Endothelial cell of umbilical vein (primary cell): ENCODE results near the gene OTUD7B. TPM values are rescaled to one million over a fixed set of nuclear protein-coding genes. Genes with fewer than 3 reads are reported as not detected.
A peak's percentile ranks its signal among the peaks of the same experiment; 100 is the strongest.

ENCODE experiments used
- BruUV-seq: library from RNA; stranded (reverse); fragments of 400-500 nt; replicated peaks from 2 replicates; lab custom pipeline; 2021; lab: Mats Ljungman, UMichigan
- CTCF ChIA-PET: fragments of 300-600, 350-600 bp; sonication (Branson Sonifier 250); formaldehyde crosslinking; loops from one replicate; lab custom pipeline; 2021; ENCODE audit warnings: antibody characterized with exemption, inconsistent platforms; lab: Charles Lee
- POLR2A ChIA-PET: fragments of 300-600, 350-600 bp; sonication (Branson Sonifier 250); formaldehyde crosslinking; loops from one replicate; lab custom pipeline; 2021; ENCODE audit warnings: antibody characterized with exemption, inconsistent platforms; lab: Charles Lee
- DNase-seq: peaks from one replicate; pipeline ENCODE4 v3.0.0-alpha.2; 2011; ENCODE audit warnings: low read depth, low spot score
- FAIRE-seq: peaks from 2 replicates; lab custom pipeline; 2011; peaks lifted over from hg19 to GRCh38; lab: Jason Lieb, UNC
- H2AFZ ChIP-seq: 2 replicates; pipeline ENCODE4 v1.6.0; 2012; ENCODE audit warnings: low read depth, low read length, control low read depth, inconsistent platforms
- H3K27ac ChIP-seq: 2 replicates; pipeline ENCODE4 v1.5.1; 2011; ENCODE audit warnings: low read depth, mild to moderate bottlenecking, control low read depth, low read length, moderate library complexity; ENCODE audit not compliant: insufficient read depth
- H3K27me3 ChIP-seq, 2 experiments: 2 replicates each; pipeline versions ENCODE4 v1.6.0 to v1.6.1; 2011; ENCODE audit warnings: low read length in 2 of 2, mixed read lengths in 1 of 2; ENCODE audit not compliant: control insufficient read depth in 2 of 2, insufficient read depth in 2 of 2
- H3K36me3 ChIP-seq, 2 experiments: 2 replicates in 1 of 2; 3 replicates in 1 of 2; pipeline ENCODE4 v1.5.1; 2011; ENCODE audit warnings: low read length in 2 of 2, mild to moderate bottlenecking in 1 of 2, moderate library complexity in 1 of 2; ENCODE audit not compliant: control insufficient read depth in 2 of 2, insufficient read depth in 2 of 2; ENCODE audit errors: extremely low read depth in 1 of 2
- H3K4me1 ChIP-seq: 3 replicates; pipeline ENCODE4 v1.5.1; 2011; ENCODE audit warnings: mild to moderate bottlenecking, low read length; ENCODE audit not compliant: control insufficient read depth, insufficient read depth; ENCODE audit errors: extremely low read depth
- H3K4me2 ChIP-seq: 2 replicates; pipeline ENCODE4 v1.6.1; 2011; ENCODE audit warnings: low read length, control low read depth, mixed read lengths; ENCODE audit not compliant: insufficient read depth
- H3K4me3 ChIP-seq, 3 experiments: fragments of 200-600 bp in 1 of 3; sonication (generic), shearing (Covaris generic) in 1 of 3; replicated peaks in 1 of 3; 2 replicates each; pipeline ENCODE4 v1.5.1; 2011 to 2016; ENCODE audit warnings: control low read depth in 3 of 3, low read length in 3 of 3, mild to moderate bottlenecking in 2 of 3, inconsistent platforms in 1 of 3, low read depth in 1 of 3, moderate library complexity in 1 of 3; ENCODE audit not compliant: insufficient read depth in 1 of 3
- H3K79me2 ChIP-seq: 2 replicates; pipeline ENCODE4 v1.6.0; 2012; ENCODE audit warnings: low read length, inconsistent platforms; ENCODE audit not compliant: control insufficient read depth, insufficient read depth
- H3K9ac ChIP-seq: replicated peaks from 2 replicates; pipeline ENCODE3; 2011; ENCODE audit warnings: low read length, control low read depth; ENCODE audit not compliant: insufficient read depth; ENCODE audit errors: extremely low read depth
- H3K9me1 ChIP-seq: replicated peaks from 3 replicates; pipeline ENCODE4 v1.6.0; 2011; ENCODE audit warnings: mild to moderate bottlenecking, low read length; ENCODE audit not compliant: control insufficient read depth, insufficient read depth; ENCODE audit errors: extremely low read depth
- H3K9me3 ChIP-seq: replicated peaks from 2 replicates; pipeline ENCODE4 v1.5.1; 2012; ENCODE audit warnings: low read length, inconsistent platforms; ENCODE audit not compliant: control insufficient read depth, insufficient read depth
- H4K20me1 ChIP-seq: replicated peaks from 2 replicates; pipeline ENCODE3; 2011; ENCODE audit warnings: mild to moderate bottlenecking, low read length; ENCODE audit not compliant: control insufficient read depth, insufficient read depth; ENCODE audit errors: extremely low read depth
- EZH2 ChIP-seq: IDR thresholded peaks from 2 replicates; pipeline ENCODE4 v1.6.1; 2012; ENCODE audit warnings: borderline replicate concordance, low read depth, mild to moderate bottlenecking, moderate library complexity, low read length, inconsistent platforms; ENCODE audit not compliant: severe bottlenecking
- FOS ChIP-seq: IDR thresholded peaks from 2 replicates; pipeline ENCODE4 v1.6.1; 2011; ENCODE audit warnings: mild to moderate bottlenecking, low read length, moderate library complexity, borderline replicate concordance; ENCODE audit not compliant: insufficient read depth
- GATA2 ChIP-seq: IDR thresholded peaks from 2 replicates; pipeline ENCODE4 v1.7.0; 2011; ENCODE audit warnings: low read depth, mild to moderate bottlenecking, moderate library complexity, mixed read lengths, low read length; ENCODE audit not compliant: insufficient read length, insufficient read depth
- JUN ChIP-seq: IDR thresholded peaks from 2 replicates; pipeline ENCODE4 v1.6.1; 2011; ENCODE audit warnings: borderline replicate concordance, low read depth; ENCODE audit not compliant: insufficient read length, insufficient read depth
- MYC ChIP-seq: IDR thresholded peaks from one replicate; pipeline ENCODE4 v1.6.1; 2011; ENCODE audit warnings: mild to moderate bottlenecking, low read depth, low read length
- POLR2A ChIP-seq: IDR thresholded peaks from 2 replicates; pipeline ENCODE4 v1.6.1; 2012; ENCODE audit warnings: low read depth, mild to moderate bottlenecking, control low read depth, low read length
- POLR2AphosphoS5 ChIP-seq: IDR thresholded peaks from 2 replicates; pipeline ENCODE4 v1.6.1; 2012; ENCODE audit warnings: low read depth, mild to moderate bottlenecking, control low read depth, low read length, moderate library complexity; ENCODE audit not compliant: insufficient read depth
- dilution Hi-C: fragments of 300-500 bp; cut with MboI; formaldehyde crosslinking; loops from one replicate; pipeline ENCODE4 v1.15.0; 2019; ENCODE audit warnings: low sequenced_read_pairs; ENCODE audit not compliant: extremely low pct_ligation_motif_present
- intact Hi-C: fragments of 100-400 bp; cut with micrococcal nuclease; formaldehyde crosslinking; loops from one replicate; pipeline ENCODE4 v1.10.0; 2022
- polyA plus RNA-seq, 4 experiments: library from polyadenylated mRNA; depleted of rRNA in 3 of 4; stranded (reverse) in 3 of 4; unstranded in 1 of 4; fragments of >200 nt; gene quantifications; 2 replicates each; pipeline versions ENCODE4 v1.2.1 to v1.2.3, GENCODE V29; 2011 to 2012; ENCODE audit warnings: missing spikeins in 1 of 4
- total RNA-seq: library from RNA; stranded (reverse); gene quantifications from 2 replicates; pipeline ENCODE4 v1.2.3, GENCODE V29; 2021
- TF ChIP-seq, protein P1 (sequence below), 2 donors: IDR thresholded peaks; 1 replicate in 1 of 2; 2 replicates in 1 of 2; pipeline ENCODE4 v1.5.1; 2011; ENCODE audit warnings: low read length in 2 of 2, mild to moderate bottlenecking in 2 of 2, moderate library complexity in 2 of 2, control low read depth in 1 of 2, inconsistent platforms in 1 of 2, low read depth in 1 of 2; ENCODE audit not compliant: insufficient read depth in 1 of 2; ENCODE audit errors: extremely low read depth in 1 of 2
- TF ChIP-seq, protein P2 (sequence below): IDR thresholded peaks from 2 replicates; pipeline ENCODE4 v1.6.1; 2011; ENCODE audit not compliant: insufficient read depth, insufficient read length

The OTUD7B gene
- total and polyA plus RNA-seq, 2 donors (not counting 3 experiments of a cell fraction or from before 2014, with no cell fraction given): 4.3 to 22.8 TPM

- FAIRE-seq (no peak), DNase-seq (peak; percentile 51)
- Histone ChIP-seq H2AFZ (no peak overlapping the region), H3K27me3 (no peaks in the 10 kb centered on the region), H3K9me1 (no peaks in the 10 kb centered on the region), H3K9me3 (no peaks in the 10 kb centered on the region), H3K4me1 (peaks cover 8% of the 10 kb centered on the region), H3K27ac (no peak overlapping the region), H4K20me1 (peaks cover 2% of the 10 kb centered on the region), H3K9ac (peak overlapping the region; percentile 9), H3K79me2 (peaks cover 53% of the 10 kb centered on the region), H3K36me3 (peaks cover 0 to 2% of the 10 kb centered on the region in 2 experiments), H3K4me3 (no peak overlapping the region), H3K4me2 (peak overlapping the region; percentile 12)
- POLR2A ChIA-PET: no interaction called here
- dilution Hi-C loops (no loop called here), intact Hi-C loops (no loop called here)
- CTCF ChIA-PET: interaction anchor here (0.6 to 1.3 kb wide), 4 partner anchors 9 to 74 kb away, joined by 4 to 6 read pairs (median 4); no protein-coding TSS in a partner anchor
- TF ChIP-seq EZH2: no peak
- TF ChIP-seq POLR2AphosphoS5: no peak
- no peak for TF ChIP-seq GATA2
- TF ChIP-seq, protein P1, sequence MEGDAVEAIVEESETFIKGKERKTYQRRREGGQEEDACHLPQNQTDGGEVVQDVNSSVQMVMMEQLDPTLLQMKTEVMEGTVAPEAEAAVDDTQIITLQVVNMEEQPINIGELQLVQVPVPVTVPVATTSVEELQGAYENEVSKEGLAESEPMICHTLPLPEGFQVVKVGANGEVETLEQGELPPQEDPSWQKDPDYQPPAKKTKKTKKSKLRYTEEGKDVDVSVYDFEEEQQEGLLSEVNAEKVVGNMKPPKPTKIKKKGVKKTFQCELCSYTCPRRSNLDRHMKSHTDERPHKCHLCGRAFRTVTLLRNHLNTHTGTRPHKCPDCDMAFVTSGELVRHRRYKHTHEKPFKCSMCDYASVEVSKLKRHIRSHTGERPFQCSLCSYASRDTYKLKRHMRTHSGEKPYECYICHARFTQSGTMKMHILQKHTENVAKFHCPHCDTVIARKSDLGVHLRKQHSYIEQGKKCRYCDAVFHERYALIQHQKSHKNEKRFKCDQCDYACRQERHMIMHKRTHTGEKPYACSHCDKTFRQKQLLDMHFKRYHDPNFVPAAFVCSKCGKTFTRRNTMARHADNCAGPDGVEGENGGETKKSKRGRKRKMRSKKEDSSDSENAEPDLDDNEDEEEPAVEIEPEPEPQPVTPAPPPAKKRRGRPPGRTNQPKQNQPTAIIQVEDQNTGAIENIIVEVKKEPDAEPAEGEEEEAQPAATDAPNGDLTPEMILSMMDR (IDR thresholded peaks at IDR 0.05; ENCODE audit: extremely low read depth in 1 of 2, insufficient read depth in 1 of 2, low read depth in 1 of 2, low read length in 2 of 2): no peak
- TF ChIP-seq FOS: no peak
- TF ChIP-seq, protein P2, sequence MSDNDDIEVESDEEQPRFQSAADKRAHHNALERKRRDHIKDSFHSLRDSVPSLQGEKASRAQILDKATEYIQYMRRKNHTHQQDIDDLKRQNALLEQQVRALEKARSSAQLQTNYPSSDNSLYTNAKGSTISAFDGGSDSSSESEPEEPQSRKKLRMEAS: no peak
- TF ChIP-seq JUN: no peak
- TF ChIP-seq POLR2A: no peak
- no peak for TF ChIP-seq MYC
- no TSS peak for BruUV-seq
Measured at GRCh38 chr1:149995927-149996326, 14.6 kb downstream of the OTUD7B start.
